Left lung (tissue), 10 donors: ENCODE results near the gene UVRAG. TPM values are rescaled to one million over a fixed set of nuclear protein-coding genes. Genes with fewer than 3 reads are reported as not detected.

Source experiments
- ATAC-seq: fragments of 200-7000 bp; cut with Tn5 transposase; one replicate; pipeline ENCODE4 v1.9.1; 2020; ENCODE audit warnings: moderate library complexity
- DNase-seq, 4 donors: peaks; one replicate each; pipeline ENCODE4 v3.0.0-alpha.2; 2013 to 2020
- H3K27ac ChIP-seq, 2 donors: fragments of 200-600 bp; sonication (generic) in 1 of 2; one replicate each; pipeline versions ENCODE4 v1.5.0 to v1.8.0; 2020 to 2021
- H3K27me3 ChIP-seq, 2 donors: fragments of 200-600 bp; sonication (generic) in 1 of 2; one replicate each; pipeline versions ENCODE4 v1.5.0 to v1.8.0; 2020 to 2021
- H3K36me3 ChIP-seq, 2 donors: fragments of 200-600 bp; sonication (generic) in 1 of 2; one replicate each; pipeline versions ENCODE4 v1.5.0 to v1.8.0; 2020 to 2021
- H3K4me1 ChIP-seq, 2 donors: fragments of 200-600 bp; one replicate each; pipeline ENCODE4 v1.8.0; 2021
- H3K4me3 ChIP-seq, 2 donors: fragments of 200-600 bp; sonication (generic) in 1 of 2; one replicate each; pipeline versions ENCODE4 v1.5.0 to v1.8.0; 2020 to 2021; ENCODE audit warnings: mild to moderate bottlenecking in 1 of 2
- H3K9me3 ChIP-seq, 2 donors: fragments of 200-600 bp; sonication (generic) in 1 of 2; one replicate each; pipeline versions ENCODE4 v1.5.0 to v1.8.0; 2020 to 2021
- intact Hi-C, 2 donors: fragments of 100-400 bp; cut with DNase I; formaldehyde crosslinking; loops; one replicate each; pipeline versions ENCODE4 v1.11.2 to v1.14.2; 2022
- polyA plus RNA-seq, 6 donors: library from polyadenylated mRNA; unstranded; fragments of 120-200 nt; gene quantifications; one replicate each; pipeline ENCODE4 v1.2.1, GENCODE V29; 2013; ENCODE audit not compliant: insufficient read length in 6 of 6
- total RNA-seq, 2 donors: library from RNA; stranded (reverse); fragmentation: NEBNext Ultra II Directional; extraction: Animal tissue kit (Norgen Biotek cat#: 25700); gene quantifications; one replicate each; pipeline ENCODE4 v1.2.1, GENCODE V29; 2021
- TF ChIP-seq, protein P1 (sequence below), 2 donors: fragments of 200-600 bp; sonication (generic) in 1 of 2; IDR thresholded peaks; one replicate each; pipeline versions ENCODE4 v1.5.0 to v1.8.0; 2021; ENCODE audit warnings: antibody characterized with exemption in 2 of 2
- donor health status: DM: no; HTN: yes; CAD: no.
- donor health status: DM: no; HTN: no; CAD: no.

Gene UVRAG
- total and polyA plus RNA-seq, 8 donors = 19.3 to 36.0 (median 22.3) TPM

DNA sequence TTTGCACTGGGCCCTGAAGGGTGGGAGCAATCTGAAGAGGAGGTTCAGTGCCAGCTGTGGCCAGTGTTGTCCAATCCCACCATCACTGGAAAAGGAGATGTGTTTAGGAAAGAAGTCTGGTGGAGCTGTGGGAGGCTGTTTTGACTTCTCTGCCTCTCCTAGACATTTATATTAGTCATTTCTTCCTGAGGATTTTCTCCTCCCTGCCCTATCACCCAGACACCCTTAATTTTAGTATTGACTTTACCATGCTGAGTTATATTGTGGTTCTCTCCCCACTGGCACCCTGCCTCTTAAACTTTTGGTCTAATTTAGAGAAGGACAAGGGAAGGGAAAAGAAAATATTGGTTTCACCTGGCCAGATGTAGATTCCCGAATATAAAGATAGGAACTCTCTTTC, 232.2 kb downstream of the UVRAG start:
- H3K27ac ChIP-seq = no peak overlapping the region
- ATAC-seq = no peak
- TF ChIP-seq, protein P1, sequence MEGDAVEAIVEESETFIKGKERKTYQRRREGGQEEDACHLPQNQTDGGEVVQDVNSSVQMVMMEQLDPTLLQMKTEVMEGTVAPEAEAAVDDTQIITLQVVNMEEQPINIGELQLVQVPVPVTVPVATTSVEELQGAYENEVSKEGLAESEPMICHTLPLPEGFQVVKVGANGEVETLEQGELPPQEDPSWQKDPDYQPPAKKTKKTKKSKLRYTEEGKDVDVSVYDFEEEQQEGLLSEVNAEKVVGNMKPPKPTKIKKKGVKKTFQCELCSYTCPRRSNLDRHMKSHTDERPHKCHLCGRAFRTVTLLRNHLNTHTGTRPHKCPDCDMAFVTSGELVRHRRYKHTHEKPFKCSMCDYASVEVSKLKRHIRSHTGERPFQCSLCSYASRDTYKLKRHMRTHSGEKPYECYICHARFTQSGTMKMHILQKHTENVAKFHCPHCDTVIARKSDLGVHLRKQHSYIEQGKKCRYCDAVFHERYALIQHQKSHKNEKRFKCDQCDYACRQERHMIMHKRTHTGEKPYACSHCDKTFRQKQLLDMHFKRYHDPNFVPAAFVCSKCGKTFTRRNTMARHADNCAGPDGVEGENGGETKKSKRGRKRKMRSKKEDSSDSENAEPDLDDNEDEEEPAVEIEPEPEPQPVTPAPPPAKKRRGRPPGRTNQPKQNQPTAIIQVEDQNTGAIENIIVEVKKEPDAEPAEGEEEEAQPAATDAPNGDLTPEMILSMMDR (IDR thresholded peaks at IDR 0.05) = no peak
- no peak overlapping the region for H3K4me3 ChIP-seq
- no peaks in the 10 kb centered on the region for H3K27me3 ChIP-seq
- H3K4me1 ChIP-seq = no peaks in the 10 kb centered on the region
- peaks cover 0 to 11% of the 10 kb centered on the region in 2 donors for H3K9me3 ChIP-seq
- no peaks in the 10 kb centered on the region for H3K36me3 ChIP-seq
- DNase-seq = no peak
- intact Hi-C loops = no loop called here

DNA sequence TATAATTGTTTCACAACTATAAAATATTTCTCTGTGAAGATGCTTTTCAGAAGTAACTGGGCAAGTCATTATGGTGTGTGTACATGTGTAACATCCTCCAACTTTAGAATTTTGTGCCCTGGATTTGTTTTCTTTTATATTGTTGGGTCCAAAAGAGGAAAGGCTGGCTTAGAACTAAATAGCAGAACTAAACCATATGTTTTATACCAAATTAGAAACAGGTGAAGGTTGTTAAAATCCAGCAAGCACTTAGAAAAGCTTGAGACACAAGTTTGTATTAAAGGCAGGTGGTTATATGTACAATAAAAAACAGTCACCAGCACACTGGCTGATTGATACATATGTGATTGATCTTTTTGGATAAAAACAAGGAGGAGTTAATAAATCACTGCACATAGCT, 232.8 kb downstream of the UVRAG start:
- TF ChIP-seq, protein P1 (IDR thresholded peaks at IDR 0.05) = no peak
- DNase-seq (no peak), ATAC-seq (no peak)
- Histone ChIP-seq H3K4me3 (no peak overlapping the region), H3K4me1 (no peaks in the 10 kb centered on the region), H3K36me3 (no peaks in the 10 kb centered on the region), H3K27ac (no peak overlapping the region), H3K27me3 (no peaks in the 10 kb centered on the region), H3K9me3 (peaks cover 0 to 11% of the 10 kb centered on the region in 2 donors)
- intact Hi-C loops = no loop called here

DNA sequence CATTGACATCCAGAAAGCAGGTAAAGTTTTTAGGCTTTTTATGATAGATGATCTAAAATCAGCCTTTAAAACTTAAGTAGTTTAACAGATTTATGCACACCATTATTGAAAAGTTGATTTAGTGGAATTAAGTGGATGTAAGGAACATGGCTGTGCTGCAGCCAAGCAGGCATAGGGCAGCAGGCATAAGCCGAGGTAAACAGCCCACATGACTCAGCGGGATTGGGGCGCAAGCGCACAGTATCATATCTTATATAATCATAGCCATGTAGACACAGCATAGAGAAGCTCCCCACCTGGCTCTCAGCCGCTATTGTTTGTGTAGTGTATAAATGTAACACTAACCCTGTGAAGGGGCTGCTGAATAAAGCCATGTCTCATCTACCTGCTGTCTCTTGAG, 233.8 kb downstream of the UVRAG start:
- Histone ChIP-seq H3K27ac (no peak overlapping the region), H3K36me3 (no peaks in the 10 kb centered on the region), H3K4me1 (no peaks in the 10 kb centered on the region), H3K4me3 (no peak overlapping the region), H3K27me3 (no peaks in the 10 kb centered on the region), H3K9me3 (peaks cover 0 to 11% of the 10 kb centered on the region in 2 donors)
- TF ChIP-seq, protein P1 (IDR thresholded peaks at IDR 0.05) = no peak
- ATAC-seq (no peak), DNase-seq (no peak)
- intact Hi-C loops = no loop called here

DNA sequence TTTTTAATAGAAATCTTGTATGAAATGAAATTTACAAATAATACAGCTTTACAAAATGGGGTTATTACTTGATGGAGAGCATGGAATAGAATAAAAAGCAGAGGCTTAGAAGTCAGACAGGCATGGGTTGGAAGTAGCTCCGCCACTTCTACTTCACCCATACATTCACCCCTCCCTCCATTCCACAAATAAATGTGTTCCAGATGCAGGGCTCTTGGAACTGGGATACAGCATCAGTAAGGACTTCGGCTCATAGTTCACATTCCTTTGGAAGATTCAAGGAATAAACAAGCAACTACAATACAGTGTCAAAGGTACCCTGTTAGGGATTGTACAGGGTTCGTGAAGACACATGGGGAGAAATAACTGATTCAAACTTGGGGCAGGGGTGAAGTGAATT, 234.5 kb downstream of the UVRAG start:
- intact Hi-C loops = no loop called here
- no peaks in the 10 kb centered on the region for H3K27me3 ChIP-seq
- no peak overlapping the region for H3K27ac ChIP-seq
- no peaks in the 10 kb centered on the region for H3K4me1 ChIP-seq
- ATAC-seq (no peak), DNase-seq (no peak)
- TF ChIP-seq, protein P1 (IDR thresholded peaks at IDR 0.05) = no peak
- peaks cover 0 to 11% of the 10 kb centered on the region in 2 donors for H3K9me3 ChIP-seq
- no peak overlapping the region for H3K4me3 ChIP-seq
- no peaks in the 10 kb centered on the region for H3K36me3 ChIP-seq

DNA sequence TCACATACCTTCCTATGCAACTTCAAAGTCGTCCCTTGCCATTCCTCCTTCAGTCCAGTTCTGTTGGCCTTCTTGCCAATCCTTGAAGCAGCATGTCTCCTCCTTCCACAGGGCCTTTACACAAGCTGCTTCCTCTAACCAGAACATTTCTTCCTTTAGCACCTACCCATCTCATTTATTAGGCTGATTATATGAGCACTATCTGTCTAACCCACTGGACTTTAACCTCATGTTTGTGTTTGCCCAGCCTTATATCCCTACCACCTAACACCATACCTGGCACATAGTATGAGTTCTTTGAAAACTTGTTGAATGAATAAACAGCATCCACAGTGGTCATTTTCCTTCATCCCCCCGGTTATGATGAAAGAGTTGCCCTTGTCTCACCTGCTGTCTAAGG, 236.9 kb downstream of the UVRAG start:
- intact Hi-C loops = no loop called here
- TF ChIP-seq, protein P1 (IDR thresholded peaks at IDR 0.05) = no peak
- DNase-seq = no peak
- ATAC-seq = no peak
- H3K36me3 ChIP-seq = no peaks in the 10 kb centered on the region
- H3K9me3 ChIP-seq = peaks cover 0 to 11% of the 10 kb centered on the region in 2 donors
- H3K4me1 ChIP-seq = no peaks in the 10 kb centered on the region
- H3K27me3 ChIP-seq = no peaks in the 10 kb centered on the region
- H3K4me3 ChIP-seq = no peak overlapping the region
- H3K27ac ChIP-seq = no peak overlapping the region
